ENCODE results near the gene RGPD6. TPM values are rescaled to one million over a fixed set of nuclear protein-coding genes. Genes with fewer than 3 reads are reported as not detected.
"Not testable (repeated sequence)": the region's sequence is repeated elsewhere in the genome, so short reads cannot be mapped to it uniquely, and the experiment has no call there.

The RGPD6 gene
- total RNA-seq, 4 donors from 2014 or later: 67.5 to 117 (median 77.6) TPM

DNA sequence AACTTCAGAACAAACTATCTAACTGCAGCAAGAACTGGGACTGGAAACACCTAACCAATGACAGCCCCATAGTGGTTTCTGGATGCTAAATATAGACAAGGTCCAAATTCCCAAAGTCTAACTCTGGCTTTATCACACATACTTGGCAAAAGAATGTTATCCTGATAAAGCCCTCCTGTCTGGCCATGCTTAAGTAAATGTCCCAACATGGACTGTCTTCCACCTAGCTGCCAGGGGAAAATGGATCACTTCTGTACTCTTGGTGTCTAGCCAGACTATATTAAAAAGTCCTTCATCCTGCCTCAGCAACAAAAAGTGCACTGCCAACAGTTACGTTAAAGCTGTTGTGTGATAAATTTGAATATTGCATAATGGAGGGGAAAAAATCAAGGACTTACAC, 11.5 kb upstream of the RGPD6 start:
- DNase-seq; H3K9me3 ChIP-seq; H3K27me3 ChIP-seq; H3K36me3 ChIP-seq; H3K27ac ChIP-seq; H3K4me1 ChIP-seq; H3K4me3 ChIP-seq (replicated peaks in 1 of 3); intact Hi-C loops (cut with DNase I): not testable (repeated sequence)
- WGBS, 2 donors: no CpG with 5 or more reads among the region's 1 CpG

DNA sequence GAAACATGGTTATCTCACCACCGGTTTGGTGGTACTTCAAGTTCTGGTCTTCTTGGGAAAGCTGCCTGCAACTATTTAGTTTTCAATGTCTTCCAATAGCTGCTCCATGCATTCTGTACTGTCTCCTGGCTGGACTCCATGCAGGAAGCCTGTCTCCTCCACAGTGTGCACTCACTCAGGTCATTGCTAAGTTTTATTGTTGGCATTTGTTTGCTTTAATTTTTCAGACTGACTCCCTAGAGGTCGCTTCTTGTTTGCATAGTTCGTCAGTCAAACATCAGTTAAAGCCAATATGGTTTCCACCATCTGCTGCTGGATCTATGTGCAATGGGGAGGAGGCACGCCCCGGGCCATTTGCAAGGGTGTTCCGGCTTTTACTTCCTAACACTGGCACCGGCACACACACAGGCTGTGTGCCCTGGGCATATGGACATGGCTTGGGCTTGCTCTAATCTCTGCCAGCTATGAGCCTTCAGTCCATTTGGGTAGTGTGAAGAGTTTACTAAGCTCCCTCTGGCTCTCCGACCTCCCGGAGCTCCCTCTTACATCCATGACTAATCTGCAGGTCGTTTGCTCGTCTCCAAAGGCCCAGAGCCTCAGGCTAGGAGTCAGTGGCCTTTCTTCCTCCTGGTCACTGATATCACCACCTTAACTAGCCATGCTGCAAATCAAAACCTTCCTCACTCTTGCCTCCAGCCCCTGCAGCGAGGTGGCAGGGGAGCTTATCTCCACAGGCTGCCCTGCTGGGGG, 2.4 kb upstream of the RGPD6 start:
- no CpG with 5 or more reads among the region's 12 CpGs for WGBS, 2 donors
- H3K27ac ChIP-seq; H3K4me3 ChIP-seq (replicated peaks in 1 of 3); H3K9me3 ChIP-seq; DNase-seq; H3K36me3 ChIP-seq; intact Hi-C loops (cut with DNase I); H3K4me1 ChIP-seq; H3K27me3 ChIP-seq: not testable (repeated sequence)

DNA sequence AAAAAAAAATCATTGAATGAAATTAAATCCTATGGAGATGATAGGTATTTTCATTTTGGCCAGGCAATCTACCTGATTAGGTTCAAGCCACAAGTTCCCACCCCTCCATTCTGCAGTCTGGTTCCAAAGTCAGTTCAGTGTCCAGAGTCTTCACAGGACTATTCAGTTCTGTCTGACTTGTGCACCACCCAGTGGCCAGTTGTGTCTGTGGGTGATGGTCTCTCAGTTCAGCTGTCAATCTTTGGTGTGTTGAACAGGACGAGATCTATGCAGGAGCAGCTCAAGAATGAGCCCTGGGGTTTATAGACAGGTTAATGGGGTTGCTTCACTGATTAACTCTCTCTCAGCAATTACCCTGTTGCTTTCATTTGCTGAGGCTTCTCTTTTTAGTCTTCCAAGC, 1.4 kb upstream of the RGPD6 start:
- H3K27ac ChIP-seq; H3K36me3 ChIP-seq; intact Hi-C loops (cut with DNase I); H3K9me3 ChIP-seq; H3K4me3 ChIP-seq (replicated peaks in 1 of 3); H3K27me3 ChIP-seq; DNase-seq; H3K4me1 ChIP-seq: not testable (repeated sequence)
- WGBS, 2 donors: no CpG with 5 or more reads among the region's 1 CpG

DNA sequence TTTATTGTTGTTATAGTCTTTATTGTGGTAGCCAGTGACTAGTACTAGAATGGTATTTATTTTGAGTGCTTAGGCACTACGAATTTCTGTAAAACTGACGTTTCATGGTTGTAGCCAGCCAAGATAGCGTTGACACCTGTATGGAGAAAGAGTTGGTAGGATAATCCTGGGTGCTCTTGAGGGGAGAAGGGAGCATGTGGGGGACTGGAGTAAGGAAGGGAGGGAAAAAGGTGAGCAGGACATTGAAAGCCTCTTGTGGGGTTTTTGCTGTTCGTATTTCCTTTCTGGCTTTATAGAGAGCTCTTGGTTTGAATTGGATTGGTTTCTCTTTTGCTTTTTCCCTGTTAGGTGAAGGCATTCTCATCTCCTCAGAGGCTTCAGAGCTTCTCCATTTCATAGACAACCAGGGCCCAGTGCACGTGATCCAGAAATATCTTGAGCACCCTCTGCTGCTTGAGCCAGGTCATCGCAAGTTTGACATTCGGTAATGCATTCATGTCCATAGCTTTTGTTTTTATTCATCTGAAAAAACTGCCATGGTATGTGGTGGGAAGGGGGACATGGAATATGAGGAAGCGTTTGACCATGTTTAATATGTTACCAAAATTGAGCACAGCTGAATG, 77.2 kb downstream of the RGPD6 start:
- H3K9me3 ChIP-seq; H3K4me3 ChIP-seq (replicated peaks in 1 of 3); H3K27ac ChIP-seq; H3K36me3 ChIP-seq; intact Hi-C loops (cut with DNase I); DNase-seq; H3K27me3 ChIP-seq; H3K4me1 ChIP-seq: not testable (repeated sequence)
- no CpG with 5 or more reads among the region's 8 CpGs for WGBS, 2 donors

DNA sequence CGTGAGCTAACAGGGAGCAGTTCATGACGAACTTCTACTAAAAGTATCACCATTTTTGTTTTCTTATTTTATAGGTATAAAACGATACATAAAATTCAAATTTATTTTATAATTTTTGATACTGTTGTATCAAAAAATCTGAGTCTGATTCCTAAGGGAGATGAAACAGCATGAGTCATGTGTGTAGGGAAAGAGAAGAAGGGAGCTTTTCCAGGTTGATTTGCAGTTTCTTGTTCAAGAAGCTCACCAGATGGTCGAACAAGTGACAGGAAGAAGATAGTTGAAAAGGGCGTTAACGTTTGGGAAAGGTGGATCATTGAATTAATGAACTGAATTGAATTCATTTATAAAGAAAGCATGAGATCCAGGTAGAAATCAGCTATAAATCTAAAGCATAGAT, 81.0 kb downstream of the RGPD6 start:
- H3K27ac ChIP-seq; H3K27me3 ChIP-seq; H3K4me1 ChIP-seq; H3K9me3 ChIP-seq; DNase-seq; H3K4me3 ChIP-seq (replicated peaks in 1 of 3); H3K36me3 ChIP-seq; intact Hi-C loops (cut with DNase I): not testable (repeated sequence)
- WGBS, 2 donors: no CpG with 5 or more reads among the region's 6 CpGs

DNA sequence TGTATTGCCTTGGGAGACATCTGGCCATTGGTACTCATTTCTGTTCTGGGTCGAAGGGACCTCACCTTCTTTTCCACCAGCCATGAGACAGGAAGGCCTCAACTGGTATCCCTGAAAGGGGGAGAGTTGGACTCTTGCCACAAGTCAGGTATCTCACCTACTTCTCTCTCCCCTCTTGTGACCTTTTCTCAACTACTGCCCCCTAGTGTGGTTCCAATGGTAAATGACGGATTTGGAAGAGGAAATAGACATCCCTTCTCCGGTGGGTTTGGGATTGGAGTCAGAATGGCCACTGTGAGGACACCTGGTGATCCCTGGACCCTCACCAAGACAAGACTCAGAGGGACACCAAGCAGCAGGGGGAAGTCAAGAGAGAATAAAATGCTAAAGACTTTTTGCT, 82.5 kb downstream of the RGPD6 start:
- H3K27me3 ChIP-seq; H3K9me3 ChIP-seq; H3K36me3 ChIP-seq; H3K4me1 ChIP-seq; intact Hi-C loops (cut with DNase I); H3K27ac ChIP-seq; H3K4me3 ChIP-seq (replicated peaks in 1 of 3); DNase-seq: not testable (repeated sequence)
- no CpG with 5 or more reads among the region's 3 CpGs for WGBS, 2 donors

DNA sequence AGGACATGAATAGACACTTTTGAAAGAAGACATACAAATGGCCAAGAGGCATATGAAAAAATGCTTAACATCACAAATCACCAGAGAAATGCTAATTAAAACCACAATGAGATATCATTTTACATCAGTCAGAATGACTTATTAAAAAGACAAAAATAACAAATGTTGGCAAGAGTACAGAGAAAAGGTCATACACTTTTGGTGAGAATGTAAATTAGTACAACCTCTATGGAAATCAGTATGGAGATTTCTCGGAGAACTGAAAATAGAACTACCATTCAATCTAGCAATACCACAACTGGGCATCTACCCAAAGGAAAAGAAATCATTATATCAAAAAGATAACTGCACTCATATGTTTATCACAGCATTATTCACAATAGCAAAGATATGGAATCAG, 88.0 kb downstream of the RGPD6 start:
- DNase-seq; H3K27ac ChIP-seq; H3K36me3 ChIP-seq; H3K9me3 ChIP-seq; H3K27me3 ChIP-seq; H3K4me3 ChIP-seq (replicated peaks in 1 of 3); H3K4me1 ChIP-seq; intact Hi-C loops (cut with DNase I): not testable (repeated sequence)
- no CpG with 5 or more reads among the region's 1 CpG for WGBS, 2 donors

DNA sequence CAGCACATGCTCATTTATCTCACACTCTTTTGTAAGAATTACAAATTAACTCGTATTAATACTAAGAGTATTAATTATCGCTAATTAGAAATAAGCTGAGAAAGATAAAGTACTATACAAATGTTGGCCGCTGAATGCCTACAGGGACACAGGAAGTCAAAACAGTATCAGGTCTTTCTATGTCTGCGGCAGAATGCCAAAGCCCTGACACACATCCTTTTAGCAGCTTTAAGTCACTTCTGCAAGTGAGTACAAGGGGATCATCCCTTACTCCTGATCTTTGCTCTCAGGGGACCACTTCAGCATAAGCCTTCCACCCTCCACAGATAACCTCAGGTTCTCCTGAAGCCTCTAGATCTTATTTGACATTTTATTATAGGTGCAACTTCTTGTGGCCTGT, 94.3 kb downstream of the RGPD6 start:
- WGBS, 2 donors: no CpG with 5 or more reads among the region's 4 CpGs

DNA sequence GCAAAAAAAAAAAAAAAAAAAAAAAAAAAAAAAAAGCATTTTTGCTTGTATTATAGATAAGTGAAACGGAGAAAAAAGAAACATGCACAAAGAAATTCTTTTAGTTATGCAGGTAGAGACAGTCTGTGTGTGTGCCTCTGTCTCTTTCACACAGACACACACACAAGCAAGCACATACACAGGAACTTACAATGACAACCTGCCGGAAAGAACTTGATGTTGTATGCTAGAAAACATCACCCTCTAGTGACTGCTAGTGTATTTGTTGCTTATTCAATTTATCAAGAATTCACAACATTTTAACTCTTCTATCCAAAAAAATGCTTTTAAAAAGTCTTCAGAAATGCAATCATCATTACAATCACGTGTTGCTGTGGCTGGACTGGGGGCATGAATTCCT, 95.8 kb downstream of the RGPD6 start:
- H3K9me3 ChIP-seq; H3K4me1 ChIP-seq; H3K36me3 ChIP-seq; intact Hi-C loops (cut with DNase I); H3K27ac ChIP-seq; DNase-seq; H3K27me3 ChIP-seq; H3K4me3 ChIP-seq (replicated peaks in 1 of 3): not testable (repeated sequence)
- WGBS, 2 donors: no CpG with 5 or more reads among the region's 3 CpGs

More for the DNA sequence above, 94.3 kb downstream of the RGPD6 start:
- intact Hi-C loops (cut with DNase I); H3K4me3 ChIP-seq (replicated peaks in 1 of 3); H3K27ac ChIP-seq; H3K27me3 ChIP-seq; DNase-seq; H3K9me3 ChIP-seq; H3K36me3 ChIP-seq; H3K4me1 ChIP-seq: not testable (repeated sequence)

DNA sequence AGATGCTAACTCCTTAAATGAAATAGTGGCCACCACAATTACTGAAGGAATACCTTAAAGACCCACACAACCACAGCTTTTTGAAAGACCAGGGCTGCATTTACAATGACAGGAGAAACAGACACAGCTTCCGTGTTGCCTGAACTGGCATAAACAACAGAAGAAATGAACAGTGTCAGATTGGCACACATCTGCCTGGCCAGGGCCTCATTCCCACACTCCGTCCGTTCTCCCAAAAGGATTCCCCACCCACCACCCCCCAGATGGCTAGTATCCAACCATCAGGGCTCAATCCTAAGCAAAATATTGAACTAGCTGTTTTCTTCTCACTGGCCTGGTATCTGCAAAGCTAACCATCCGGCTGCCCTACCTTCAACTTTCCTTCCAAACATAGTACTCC, 96.9 kb downstream of the RGPD6 start:
- H3K27ac ChIP-seq; H3K4me1 ChIP-seq; H3K27me3 ChIP-seq; H3K9me3 ChIP-seq; DNase-seq; H3K4me3 ChIP-seq (replicated peaks in 1 of 3); intact Hi-C loops (cut with DNase I); H3K36me3 ChIP-seq: not testable (repeated sequence)
- no CpG with 5 or more reads among the region's 4 CpGs for WGBS, 2 donors

DNA sequence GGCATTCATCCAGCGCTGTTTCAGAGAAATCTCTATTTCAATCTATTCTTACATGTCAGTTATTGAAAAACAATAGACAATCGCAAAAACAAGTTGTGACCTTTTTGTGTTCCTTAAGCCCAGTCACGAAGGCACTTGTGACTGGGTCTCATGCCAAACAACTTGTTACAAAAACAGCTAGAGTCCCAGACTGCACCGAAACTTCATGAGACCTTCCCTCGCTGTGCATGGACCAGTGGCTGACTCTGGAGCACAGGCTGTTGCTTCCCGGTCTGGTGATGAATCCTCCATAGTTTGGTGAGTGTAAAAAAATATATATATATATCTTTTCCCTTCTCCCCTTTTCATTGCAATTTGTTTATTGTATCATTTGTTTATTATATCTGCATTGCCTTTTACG, 99.7 kb downstream of the RGPD6 start:
- H3K27ac ChIP-seq; H3K4me3 ChIP-seq (replicated peaks in 1 of 3); intact Hi-C loops (cut with DNase I); H3K27me3 ChIP-seq; H3K9me3 ChIP-seq; H3K36me3 ChIP-seq; DNase-seq; H3K4me1 ChIP-seq: not testable (repeated sequence)
- no CpG with 5 or more reads among the region's 7 CpGs for WGBS, 2 donors

DNA sequence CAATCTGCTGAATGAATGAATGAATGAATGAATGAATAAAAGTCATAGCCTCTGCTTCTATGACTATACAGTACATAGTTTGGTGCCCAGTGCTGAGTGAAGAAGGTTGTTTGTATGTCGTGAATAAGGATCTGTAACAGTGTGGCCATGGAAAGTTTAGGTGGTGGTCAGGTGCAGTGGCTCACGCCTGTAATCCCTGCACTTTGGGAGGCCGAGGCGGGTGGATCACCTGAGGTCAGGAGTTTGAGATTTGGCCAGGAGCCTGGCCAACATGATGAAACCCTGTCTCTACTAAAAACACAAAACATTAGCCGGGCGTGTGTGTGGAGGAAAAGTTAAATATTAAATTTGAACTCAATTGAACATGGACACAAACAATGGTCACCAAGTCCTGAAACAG, 100.1 kb downstream of the RGPD6 start:
- H3K27me3 ChIP-seq: not testable (repeated sequence)

DNA sequence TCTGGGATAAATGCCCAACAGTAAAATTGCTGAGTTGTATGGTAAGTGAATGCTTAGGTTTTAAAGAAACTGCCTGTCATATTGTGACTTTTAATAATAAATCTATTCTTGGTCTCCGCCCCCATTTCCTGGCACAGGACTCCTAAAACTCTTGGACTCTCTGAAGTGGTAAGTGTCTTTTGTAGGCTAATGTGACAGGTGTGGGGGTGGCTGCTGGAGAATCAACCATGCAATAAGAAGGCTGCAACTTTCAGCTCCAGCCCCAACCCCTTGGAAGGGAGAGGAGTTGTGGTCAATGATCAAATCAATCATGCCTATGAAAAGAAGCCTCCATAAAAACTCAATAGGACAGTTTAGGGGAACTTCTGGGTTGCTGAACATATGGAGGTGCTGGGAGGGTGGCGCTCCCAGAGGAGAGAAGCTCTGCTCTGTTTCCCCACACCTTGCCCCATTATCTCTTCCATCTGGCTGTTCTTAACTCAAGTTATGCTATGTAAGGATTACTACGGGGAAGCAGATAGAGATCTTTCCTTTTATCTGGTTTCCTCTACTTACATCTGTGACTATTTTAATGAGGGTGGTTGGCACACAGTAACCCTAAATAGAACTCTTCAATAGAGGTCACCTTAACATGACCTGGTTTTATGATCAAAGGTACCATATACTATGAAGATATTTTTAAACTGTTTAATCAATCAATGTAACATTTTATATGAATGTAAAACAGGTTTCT, 101.2 kb downstream of the RGPD6 start:
- DNase-seq; H3K36me3 ChIP-seq; H3K4me1 ChIP-seq; H3K9me3 ChIP-seq; H3K4me3 ChIP-seq (replicated peaks in 1 of 3); intact Hi-C loops (cut with DNase I); H3K27me3 ChIP-seq; H3K27ac ChIP-seq: not testable (repeated sequence)
- no CpG with 5 or more reads among the region's 3 CpGs for WGBS, 2 donors

More for the DNA sequence above, 100.1 kb downstream of the RGPD6 start:
- intact Hi-C loops (cut with DNase I); H3K9me3 ChIP-seq; DNase-seq; H3K27ac ChIP-seq; H3K4me1 ChIP-seq; H3K36me3 ChIP-seq; H3K4me3 ChIP-seq (replicated peaks in 1 of 3): not testable (repeated sequence)
- no CpG with 5 or more reads among the region's 6 CpGs for WGBS, 2 donors

All from thyroid gland (tissue), 4 donors.